Stimulated activated CD8-positive, alpha-beta memory T cell treated with anti-CD3 and anti-CD28 coated beads, Interleukin-15, amount 100 ng/mL, for 48 hours (primary cell): ENCODE results near the gene FAM3D.
"Not testable (repeated sequence)": the region's sequence is repeated elsewhere in the genome, so short reads cannot be mapped to it uniquely, and the experiment has no call there.

Experiments used
- DNase-seq, 2 donors: peaks; one replicate each; pipeline ENCODE4 v3.0.0-alpha.2; 2020; ENCODE audit warnings: low read depth in 2 of 2

FAM3D gene, protein sequence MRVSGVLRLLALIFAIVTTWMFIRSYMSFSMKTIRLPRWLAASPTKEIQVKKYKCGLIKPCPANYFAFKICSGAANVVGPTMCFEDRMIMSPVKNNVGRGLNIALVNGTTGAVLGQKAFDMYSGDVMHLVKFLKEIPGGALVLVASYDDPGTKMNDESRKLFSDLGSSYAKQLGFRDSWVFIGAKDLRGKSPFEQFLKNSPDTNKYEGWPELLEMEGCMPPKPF

DNA sequence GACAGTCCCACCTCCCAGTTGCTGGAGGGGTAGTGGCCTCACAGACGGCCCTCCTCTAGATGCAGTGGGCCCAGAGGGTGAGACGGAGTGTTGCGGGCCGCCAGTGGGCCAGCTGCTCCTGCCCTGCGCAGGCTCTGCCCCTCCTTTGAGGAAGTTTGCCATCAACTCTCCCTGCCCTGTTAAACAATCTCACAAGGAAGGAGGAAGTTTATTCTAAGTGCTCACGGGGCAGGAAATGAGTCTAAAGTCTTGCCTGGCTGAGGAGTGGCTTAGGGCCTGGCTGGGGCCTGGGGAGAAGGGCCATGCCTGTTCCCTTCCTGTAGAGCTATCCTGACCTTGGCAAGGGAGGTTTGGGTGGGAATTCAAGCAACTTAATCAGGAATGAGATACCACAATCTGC, at the start of gene FAM3D:
Gene FAM3D (minus strand): TSS at position 92 of the 400 bp plus-strand sequence. CDS start 11,211 bp downstream, outside the sequence.
- no peak for DNase-seq

DNA sequence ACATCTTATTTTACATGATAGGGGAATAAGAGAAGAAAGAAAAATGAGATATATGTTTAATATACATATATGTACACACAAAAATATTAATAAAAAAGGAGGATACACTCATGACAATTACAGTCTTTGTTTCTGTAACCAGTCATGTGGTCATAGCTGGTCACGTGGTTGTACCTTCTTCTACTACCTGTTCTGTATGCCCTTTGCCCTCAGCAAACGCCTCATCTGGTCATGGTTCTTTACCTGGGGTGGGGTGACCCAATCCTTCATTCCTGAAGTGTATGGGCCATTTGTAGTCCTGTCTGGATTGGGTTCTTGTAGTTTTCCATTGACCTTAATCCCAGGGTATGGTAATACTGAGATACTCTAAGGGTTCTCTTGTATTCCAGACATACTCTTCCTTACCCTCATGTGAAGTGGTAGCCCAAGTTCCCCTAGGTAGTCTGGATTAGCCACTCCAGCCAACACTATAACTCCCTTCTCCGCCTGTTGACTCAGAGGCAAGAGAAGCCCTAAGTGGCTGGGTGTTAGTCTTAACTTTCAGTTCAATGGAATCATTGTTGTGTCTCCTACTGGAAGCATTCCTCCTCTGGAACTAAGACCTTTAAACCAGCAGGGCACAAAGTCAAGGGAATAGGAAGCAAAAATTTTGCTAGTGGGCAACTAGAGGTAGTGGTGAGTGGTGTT, 47.3 kb upstream of the FAM3D start:
- no peak for DNase-seq

DNA sequence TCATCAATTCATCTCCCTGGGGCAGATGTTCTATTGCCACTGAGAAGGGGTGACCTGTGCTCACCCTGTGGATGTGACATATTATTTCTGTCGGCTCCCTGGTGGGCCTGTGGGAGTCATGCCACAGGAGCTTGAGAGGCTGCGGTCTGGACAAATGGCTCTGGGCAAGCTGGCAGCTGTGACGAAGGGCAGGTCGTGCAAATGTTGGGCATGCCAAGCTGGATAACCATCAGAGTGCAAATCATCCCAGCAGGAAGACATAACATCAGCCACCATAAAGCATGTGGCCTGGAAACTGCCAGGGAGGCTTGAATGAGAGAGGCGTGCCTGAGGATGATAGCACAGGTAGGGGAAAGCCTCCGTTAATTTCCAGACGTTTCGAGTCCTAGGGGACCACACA, 45.3 kb upstream of the FAM3D start:
- no peak for DNase-seq

DNA sequence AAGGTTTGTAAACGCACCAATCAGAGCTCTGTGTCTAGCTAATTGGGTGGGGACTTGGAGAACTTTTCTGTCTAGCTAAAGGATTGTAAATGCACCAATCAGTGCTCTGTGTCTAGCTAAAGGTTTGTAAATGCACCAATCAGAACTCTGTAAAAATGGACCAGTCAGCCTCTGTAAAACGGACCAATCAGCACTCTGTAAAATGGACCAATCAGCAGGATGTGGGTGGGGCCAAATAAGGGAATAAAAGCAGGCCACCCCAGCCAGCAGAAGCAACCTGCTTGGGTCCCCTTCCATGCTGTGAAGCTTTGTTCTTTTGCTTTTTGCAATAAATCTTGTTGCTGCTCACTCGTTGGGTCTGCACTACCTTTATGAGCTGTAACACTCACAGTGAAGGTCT, 42.4 kb upstream of the FAM3D start:
- DNase-seq, result not testable (repeated sequence)

DNA sequence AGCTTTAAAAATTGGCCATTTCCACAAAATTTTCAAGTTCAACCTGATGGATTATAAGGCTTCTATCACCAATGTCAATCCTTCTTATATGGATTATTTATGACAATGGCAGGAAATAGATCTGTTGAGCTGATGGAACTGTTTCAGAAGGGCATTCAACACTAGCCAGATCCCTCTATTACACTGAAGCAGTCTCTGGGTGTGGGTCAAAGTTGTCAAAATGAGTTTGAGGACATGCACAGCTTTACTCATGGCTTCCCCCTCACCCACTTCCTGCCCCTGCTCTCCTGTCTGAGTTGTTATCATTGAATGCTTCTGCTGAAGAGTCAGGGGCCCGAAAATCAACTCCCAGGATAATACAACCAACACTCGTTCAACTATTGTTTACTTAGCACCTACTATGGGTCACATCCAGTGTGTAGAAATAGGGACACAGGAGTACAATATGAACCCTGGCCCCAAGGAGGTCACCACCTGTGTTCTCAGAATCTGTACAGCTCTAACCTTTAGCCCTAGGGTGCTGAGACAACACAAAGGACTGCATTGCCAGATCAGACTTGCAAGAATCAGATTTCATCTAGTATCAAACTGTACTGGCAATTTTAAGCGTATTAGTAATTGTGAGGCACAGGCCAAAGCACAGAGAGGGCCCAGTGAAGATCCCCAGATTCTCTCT, 41.7 kb upstream of the FAM3D start:
- no peak for DNase-seq

DNA sequence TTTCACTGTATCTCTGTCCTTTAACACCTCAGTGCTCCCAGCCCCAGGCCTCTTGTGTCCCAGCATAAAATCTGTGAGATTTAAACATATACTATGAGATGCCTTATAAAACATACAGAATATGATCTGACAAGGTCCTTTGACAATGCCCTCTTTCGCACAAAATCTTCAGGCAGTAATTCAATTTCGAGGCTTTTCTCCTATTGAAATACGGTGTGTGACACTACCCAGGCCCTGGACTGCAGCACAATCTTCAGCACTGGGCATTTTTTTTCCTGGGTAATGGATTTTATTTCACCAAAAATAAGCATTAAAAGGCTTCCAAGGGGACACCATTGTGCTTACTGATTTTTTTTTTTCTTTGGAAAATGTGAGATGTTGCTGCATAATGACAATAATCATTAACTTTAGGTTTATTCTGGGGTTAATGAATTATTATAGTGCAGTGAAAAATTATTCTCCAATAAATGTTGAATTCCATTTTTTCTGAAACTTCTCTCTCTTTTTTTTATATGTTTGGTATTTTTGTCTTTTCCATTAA, 40.9 kb upstream of the FAM3D start:
- no peak for DNase-seq

DNA sequence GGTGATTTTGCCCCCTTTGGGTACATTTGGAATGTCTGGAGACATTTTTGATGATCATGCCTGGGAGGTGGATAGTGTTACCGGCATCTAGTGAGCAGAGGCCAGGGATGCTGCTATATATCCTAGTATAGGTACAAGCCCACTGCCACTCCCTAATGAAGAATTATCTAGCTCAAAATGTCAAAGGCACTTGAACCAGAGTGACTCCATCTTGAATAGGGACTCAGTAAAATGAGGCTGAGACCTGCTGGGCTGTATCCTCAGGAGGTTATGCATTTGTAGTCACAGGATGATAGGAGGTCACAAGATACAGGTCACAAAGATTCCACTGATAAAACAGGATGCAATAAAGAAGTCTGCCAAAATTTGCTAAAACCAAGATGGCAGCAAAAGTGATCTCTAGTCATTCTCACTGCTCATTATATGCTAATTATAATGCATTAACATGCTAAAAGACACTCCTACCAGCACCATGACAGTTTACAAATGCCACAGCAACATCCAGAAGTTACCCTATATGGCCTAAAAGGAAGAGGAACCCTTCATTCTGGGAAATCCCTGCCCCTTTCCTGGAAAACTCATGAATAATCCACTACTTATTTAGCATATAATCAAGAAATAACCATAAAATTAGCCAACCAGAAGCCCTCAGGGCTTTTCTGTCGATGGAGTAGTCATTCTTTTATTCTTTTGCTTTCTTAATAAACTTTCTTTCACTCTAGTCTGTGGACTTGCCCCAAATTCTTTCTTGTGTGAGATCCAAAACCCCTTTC, 40.0 kb upstream of the FAM3D start:
- no peak for DNase-seq

DNA sequence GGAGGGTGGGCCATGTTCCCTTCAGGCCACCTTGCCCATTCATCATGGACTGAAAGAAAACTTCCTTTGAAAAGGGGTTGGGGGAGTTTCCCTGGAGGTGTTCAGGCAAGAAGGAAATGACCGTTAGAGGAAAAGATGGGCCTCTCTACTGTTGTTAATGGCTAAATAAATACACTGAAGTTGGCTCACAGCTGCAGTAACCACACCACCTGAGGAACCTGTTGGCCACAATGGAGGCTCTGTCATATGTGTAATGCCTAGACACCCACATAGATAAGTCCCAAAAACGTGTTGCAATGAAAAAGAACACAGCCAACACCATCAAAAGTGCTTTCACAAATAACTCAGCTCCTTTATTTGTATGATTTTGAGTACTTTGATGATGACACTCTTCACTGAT, 38.2 kb upstream of the FAM3D start:
- no peak for DNase-seq

DNA sequence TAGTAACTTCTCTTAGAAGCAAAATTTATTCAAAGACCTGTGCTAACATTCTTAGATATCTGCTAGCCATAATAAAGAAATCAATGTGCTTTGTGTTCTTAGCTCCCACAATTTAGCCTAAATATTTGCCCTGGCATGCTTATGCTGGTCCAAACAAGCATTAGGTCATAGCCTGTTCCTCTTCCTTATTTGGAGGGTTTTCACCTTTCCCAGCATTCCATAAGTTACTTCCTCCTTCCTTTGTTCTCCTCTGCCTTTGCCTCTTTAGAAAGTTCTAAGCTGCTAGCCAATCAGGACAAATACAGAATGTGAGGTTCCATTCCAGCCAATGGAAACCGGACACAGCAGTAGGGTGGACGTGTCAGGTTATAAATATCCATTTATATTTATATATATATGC, 37.7 kb upstream of the FAM3D start:
- DNase-seq, result not testable (repeated sequence)

DNA sequence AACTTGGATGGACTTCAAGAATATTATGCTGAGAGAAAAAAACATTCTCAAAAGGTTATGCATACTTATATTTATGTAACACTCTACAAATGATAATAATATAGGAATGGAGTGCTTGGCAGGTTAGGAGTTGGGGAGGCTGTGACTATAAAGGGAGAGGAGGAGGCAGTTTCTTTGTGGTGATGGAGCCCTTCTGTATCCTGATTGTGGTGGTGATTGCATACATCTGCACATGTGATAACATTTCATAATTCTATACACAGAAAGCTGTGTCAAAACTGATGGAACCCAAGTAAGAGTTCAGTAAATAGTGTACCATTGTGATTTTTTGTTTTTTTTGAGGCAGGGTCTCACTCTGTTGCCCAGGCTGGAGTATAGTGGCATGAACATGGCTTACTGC, 31.7 kb upstream of the FAM3D start:
- no peak for DNase-seq

DNA sequence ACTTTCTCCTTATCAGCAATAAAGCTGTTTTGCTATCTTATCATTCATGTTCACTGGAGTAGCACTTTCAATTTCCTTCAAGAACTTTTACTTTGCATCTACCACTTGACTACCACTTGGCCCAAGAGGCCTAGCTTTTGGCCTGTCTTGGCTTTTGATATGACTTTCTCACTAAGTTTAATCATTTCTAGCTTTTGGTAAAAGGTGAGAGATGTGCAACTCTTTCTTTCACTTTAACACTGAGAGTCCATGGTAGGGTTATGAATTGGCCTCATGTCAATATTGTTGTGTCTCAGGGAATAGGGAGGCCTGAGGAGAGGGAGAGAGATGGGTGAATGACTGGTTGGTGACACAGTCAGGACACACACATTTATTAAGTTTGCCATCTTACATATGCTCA, 31.0 kb upstream of the FAM3D start:
- no peak for DNase-seq

DNA sequence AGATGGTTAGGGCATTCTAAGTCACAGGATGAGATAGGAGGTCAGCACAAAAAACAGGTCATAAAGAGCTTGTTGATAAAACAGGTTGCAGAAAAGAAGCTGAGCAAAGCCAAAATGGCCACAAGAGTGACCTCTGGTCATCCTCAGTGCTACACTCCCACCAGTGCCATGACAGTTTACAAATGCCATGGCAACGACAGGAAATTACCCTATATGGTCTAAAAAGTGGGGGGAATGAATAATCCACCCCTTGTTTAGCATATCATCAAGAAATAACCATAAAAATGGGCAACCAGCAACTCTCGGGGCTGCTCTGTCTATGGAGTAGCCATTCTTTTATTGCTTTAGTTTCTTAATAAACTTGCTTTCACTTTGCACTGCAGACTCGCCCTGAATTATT, 30.2 kb upstream of the FAM3D start:
- not testable (repeated sequence) for DNase-seq

DNA sequence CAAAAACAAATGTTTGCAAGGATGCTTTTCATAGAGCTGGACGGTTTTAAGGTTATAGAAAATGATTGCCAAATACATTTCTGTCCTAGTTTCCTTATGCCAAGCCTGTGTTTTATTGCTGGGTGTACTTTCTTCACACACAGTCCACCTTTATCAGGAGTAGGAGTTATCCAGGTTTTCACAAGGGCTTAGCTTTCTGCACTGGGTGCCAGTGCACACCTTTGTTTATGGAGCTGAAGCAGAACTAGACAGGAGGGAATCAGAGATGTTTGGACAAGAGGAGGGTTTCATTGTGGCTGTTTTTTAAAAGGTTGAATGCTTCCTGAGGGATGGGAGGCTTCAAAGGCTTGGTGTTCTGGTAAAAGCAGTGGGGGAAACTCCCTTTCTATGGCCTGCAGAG, 29.5 kb upstream of the FAM3D start:
- no peak for DNase-seq

DNA sequence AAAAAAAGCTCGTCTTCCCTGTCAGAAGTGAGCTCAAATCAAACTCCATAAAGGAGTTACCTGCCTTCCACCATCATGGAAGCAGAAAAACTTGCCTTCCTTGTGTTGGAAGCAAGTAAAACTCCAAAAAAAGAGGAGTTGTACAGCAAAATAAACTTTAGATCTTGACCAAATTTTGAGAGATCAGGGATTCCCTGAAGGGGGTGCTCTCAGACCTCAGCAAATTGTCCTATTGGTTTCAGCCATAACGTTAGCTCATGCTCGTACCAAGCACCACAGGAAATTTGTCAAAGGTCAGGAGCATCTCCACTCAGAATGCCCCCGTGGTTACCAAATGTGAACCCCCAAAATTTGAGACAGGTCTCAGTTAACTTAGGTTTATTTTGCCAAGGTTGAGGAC, 28.7 kb upstream of the FAM3D start:
- DNase-seq, result not testable (repeated sequence)

DNA sequence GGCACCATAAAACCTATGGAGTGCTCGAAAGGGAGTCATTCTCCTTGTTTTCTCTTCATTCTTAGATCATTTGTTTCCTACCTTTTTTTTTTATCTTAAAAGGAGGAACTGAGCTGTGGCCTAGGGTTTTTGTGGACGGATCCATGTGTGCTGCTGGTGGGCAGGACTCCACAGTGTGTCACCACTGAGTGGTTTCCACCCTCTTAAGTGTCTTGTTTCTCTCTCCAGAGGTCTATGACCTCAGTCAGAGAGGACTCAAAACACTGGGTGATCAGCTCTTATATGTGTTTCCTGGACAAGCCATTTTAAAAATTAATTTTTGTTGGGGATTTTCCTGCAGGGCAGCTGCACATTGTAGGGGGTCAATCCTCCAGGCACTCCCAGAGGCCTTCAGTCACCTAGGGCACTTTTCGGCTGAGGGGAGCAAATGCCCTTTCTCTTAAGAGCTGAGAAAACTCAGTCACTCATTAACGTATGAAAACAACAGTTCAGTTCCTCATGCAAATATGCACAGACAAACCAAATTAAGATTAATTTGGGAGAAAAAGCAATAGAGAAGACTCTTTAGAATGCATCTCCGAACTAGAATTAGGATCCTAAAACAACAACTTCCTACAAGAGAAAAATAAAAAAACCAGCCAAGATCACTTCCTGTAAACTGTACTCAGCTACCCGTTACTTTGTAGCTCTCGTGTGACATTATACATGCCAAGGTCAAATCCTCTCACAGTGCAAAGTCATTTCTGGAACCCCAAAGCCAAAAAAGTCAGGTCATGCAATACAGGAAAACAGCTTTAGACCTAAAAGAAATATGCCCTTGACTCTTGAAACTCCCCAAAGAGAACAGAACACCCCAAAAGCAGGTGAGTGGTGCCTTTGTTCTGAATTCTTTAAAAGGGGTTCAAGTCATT, 27.6 kb upstream of the FAM3D start:
- DNase-seq, result no peak

DNA sequence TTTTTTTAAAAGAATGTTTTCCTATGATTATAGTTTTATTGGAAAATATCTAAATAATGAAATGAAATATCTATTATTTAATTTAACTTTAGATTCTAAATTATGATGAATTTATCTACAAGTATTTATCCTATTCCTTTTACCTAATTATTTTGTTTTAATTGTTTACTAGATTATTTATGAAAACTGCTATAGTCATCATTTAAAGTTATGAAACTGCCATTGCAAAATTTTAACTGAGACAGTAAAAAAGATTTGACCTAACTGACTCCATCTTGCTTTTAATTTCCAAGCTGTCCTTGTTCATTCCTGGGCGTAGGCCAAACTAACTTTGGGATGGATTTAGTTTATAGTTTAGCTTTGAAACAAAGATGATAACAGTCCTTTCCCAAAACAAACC, 25.9 kb upstream of the FAM3D start:
- no peak for DNase-seq

DNA sequence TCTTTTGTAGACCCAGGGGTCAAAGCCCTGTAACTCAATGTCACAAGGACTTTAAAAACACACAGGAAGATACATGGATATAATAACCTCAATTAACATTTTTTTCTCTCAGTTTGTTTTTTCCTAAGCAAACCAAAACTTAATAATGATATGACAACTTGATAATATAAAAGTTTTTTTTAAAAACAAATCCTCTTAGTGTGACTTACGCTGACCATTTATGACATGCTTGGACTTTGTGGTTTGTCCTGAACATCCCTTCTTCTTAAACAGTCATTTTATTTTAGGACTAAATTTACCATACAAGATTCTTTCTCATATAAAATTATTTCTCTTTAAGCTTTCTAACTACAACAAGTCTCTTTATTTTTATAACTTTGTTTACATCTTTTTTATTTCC, 25.4 kb upstream of the FAM3D start:
- no peak for DNase-seq

DNA sequence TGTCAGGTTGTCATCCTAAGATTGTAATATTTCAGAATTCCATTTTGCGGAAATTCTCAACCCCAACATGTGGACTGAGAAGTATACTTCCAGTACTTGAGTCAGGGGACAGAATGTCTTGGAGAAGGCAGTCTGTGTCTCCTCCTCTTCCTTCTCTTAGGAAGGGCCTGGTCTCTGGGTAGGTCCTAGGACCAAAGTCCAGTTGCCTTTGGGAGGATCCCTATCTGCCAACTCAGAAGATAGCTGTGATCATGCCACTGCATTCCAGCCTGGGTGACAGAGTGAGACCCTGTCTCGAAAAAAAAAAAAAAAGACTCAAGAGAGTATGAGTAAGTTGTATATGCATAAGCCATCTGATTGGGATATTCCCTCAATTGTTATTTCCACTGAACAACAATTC, 23.9 kb upstream of the FAM3D start:
- no peak for DNase-seq

DNA sequence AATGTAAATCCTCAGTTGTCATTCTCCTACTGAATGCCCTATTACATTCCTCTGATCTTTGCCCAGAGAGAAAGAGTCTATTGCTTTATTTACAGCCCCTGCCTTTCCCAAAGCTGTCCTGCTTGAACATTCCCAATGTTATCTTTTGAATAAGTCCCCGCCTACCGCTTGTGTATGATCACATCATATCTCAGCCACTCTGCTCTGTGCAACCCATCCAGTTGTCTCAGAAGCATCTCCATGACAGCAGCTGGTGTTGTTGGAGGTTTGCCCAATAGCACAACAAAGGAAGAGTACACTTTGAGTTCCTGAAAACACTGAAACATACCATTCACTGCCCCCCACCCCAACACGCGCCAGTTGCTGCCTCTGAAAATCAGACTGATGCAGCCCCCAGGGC, 22.0 kb upstream of the FAM3D start:
- DNase-seq, result no peak

DNA sequence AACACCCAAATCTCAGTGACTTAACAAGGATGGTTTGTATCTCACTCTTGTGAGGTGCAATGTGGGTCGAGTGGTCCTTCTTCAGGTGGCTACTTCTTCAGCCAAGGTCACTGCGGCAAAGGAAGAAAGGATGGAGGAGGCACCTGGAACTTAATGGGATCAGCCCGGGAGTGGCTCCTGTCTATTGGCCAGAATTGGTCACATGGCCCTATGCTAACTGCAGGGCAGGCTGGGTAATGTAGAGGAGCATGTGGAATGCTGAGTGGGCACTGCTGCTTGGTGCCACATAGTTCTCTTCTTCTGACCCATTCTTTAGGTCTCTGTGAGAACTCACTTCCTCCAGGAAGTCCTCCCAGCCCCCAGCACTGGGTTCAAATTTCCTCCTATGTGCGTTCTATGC, 20.3 kb upstream of the FAM3D start:
- DNase-seq, result no peak

DNA sequence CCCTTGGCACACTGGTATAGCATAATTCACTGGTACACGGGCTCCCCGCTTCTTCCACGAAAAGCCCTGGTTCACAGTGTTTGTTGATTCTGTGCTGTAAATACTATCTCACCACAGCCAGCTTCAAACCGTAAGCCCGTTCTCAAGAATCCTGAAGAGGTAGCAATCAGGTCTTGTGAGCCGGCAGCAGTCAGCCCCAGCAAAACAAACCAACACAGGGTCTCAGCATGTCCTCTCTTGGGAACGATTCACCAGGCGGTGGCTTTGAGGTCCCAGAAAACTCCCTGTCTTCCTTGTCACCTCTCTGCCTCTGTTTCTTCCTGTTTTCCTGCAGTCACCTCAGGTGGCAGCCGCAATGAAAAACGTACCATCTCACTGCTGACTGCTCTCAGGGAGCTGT, 19.1 kb upstream of the FAM3D start:
- DNase-seq, result no peak
